Astrocyte (in vitro differentiated cells and primary cell): Measurements from ENCODE around the gene PEA15. TPM values are rescaled to one million over a fixed set of nuclear protein-coding genes. Genes with fewer than 3 reads are reported as not detected.

Experiments
- DNase-seq: peaks from one replicate; pipeline ENCODE4 v3.0.0-alpha.2; 2010; ENCODE audit warnings: low read depth
- FAIRE-seq: peaks from 2 replicates; lab custom pipeline; 2011; peaks lifted over from hg19 to GRCh38; lab: Jason Lieb, UNC
- H2AFZ ChIP-seq: 2 replicates; pipeline ENCODE4 v1.6.0; 2012; ENCODE audit warnings: low read depth, low read length, inconsistent platforms
- H3K27ac ChIP-seq: 2 replicates; pipeline ENCODE4 v1.5.1; 2011; ENCODE audit warnings: low read depth, low read length, inconsistent platforms
- H3K27me3 ChIP-seq: 2 replicates; pipeline ENCODE4 v1.6.0; 2011; ENCODE audit warnings: low read length, inconsistent platforms; ENCODE audit not compliant: insufficient read depth
- H3K36me3 ChIP-seq: 2 replicates; pipeline ENCODE4 v1.5.1; 2011; ENCODE audit warnings: low read length, inconsistent platforms; ENCODE audit not compliant: insufficient read depth
- H3K4me1 ChIP-seq: 2 replicates; pipeline ENCODE4 v1.5.1; 2011; ENCODE audit warnings: low read length, inconsistent platforms; ENCODE audit not compliant: insufficient read depth
- H3K4me2 ChIP-seq: 2 replicates; pipeline ENCODE4 v1.6.0; 2012; ENCODE audit warnings: low read length, inconsistent platforms
- H3K4me3 ChIP-seq: 2 replicates; pipeline ENCODE4 v1.5.1; 2011; ENCODE audit warnings: low read depth, mild to moderate bottlenecking, low read length, inconsistent platforms; ENCODE audit not compliant: insufficient read depth
- H3K79me2 ChIP-seq: 2 replicates; pipeline ENCODE4 v1.6.0; 2012; ENCODE audit warnings: mild to moderate bottlenecking, low read length, inconsistent platforms; ENCODE audit not compliant: insufficient read depth
- H3K9ac ChIP-seq: 2 replicates; pipeline ENCODE4 v1.6.0; 2012; ENCODE audit warnings: mild to moderate bottlenecking, low read length, inconsistent platforms
- H3K9me3 ChIP-seq: 2 replicates; pipeline ENCODE4 v1.5.1; 2012; ENCODE audit warnings: low read depth, mild to moderate bottlenecking, low read length, inconsistent platforms; ENCODE audit not compliant: insufficient read depth
- H4K20me1 ChIP-seq: 2 replicates; pipeline ENCODE4 v1.6.0; 2012; ENCODE audit warnings: low read length, inconsistent platforms; ENCODE audit not compliant: insufficient read depth
- H3K27ac Mint-ChIP-seq: one replicate; pipeline ENCODE4 v1.8.0; 2021; ENCODE audit warnings: mild to moderate bottlenecking, mixed read lengths; ENCODE audit not compliant: unreplicated experiment
- H3K27me3 Mint-ChIP-seq: one replicate; pipeline ENCODE4 v1.8.0; 2021; ENCODE audit warnings: low read depth, mixed read lengths; ENCODE audit not compliant: unreplicated experiment
- H3K36me3 Mint-ChIP-seq: one replicate; pipeline ENCODE4 v1.8.0; 2021; ENCODE audit warnings: low read depth, mixed read lengths; ENCODE audit not compliant: unreplicated experiment
- H3K4me1 Mint-ChIP-seq: one replicate; pipeline ENCODE4 v1.8.0; 2021; ENCODE audit warnings: low read depth, mixed read lengths; ENCODE audit not compliant: unreplicated experiment
- H3K4me3 Mint-ChIP-seq: one replicate; pipeline ENCODE4 v1.8.0; 2021; ENCODE audit warnings: mild to moderate bottlenecking, moderate library complexity, mixed read lengths; ENCODE audit not compliant: unreplicated experiment
- H3K9me3 Mint-ChIP-seq: one replicate; pipeline ENCODE4 v1.8.0; 2021; ENCODE audit warnings: mild to moderate bottlenecking, mixed read lengths; ENCODE audit not compliant: unreplicated experiment
- EZH2 ChIP-seq: IDR thresholded peaks from 2 replicates; pipeline ENCODE4 v1.6.1; 2012; ENCODE audit warnings: mild to moderate bottlenecking, low read length, inconsistent platforms; ENCODE audit not compliant: insufficient read depth
- total RNA-seq: library from RNA; stranded (reverse); gene quantifications from 2 replicates; pipeline ENCODE4 v1.2.1, GENCODE V29; 2021
- TF ChIP-seq, protein P1 (sequence below): IDR thresholded peaks from 2 replicates; pipeline ENCODE4 v1.5.1; 2011; ENCODE audit warnings: low read depth, mild to moderate bottlenecking, inconsistent platforms, low read length, moderate library complexity; ENCODE audit not compliant: insufficient read depth

The PEA15 gene
- total RNA-seq, 1 donor from 2014 or later, result 470 TPM

DNA sequence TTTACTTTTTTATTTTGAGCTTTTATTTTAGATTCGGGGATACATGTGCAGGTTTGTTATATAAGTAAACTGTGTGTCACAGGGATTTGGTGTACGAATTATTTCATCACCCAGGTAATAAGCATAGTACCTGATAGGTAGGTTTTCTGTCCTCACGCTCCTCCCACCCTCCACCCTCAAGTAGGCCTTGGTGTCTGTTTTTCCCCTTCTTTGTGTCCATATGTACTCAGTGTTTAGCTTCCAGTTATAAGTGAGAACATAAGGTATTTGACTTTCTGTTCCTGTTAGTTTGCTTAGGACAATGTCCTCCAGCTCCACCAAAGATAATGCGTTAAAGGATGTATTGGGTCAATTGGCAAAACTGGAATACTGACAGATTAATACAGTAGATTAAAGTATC is 48.0 kb upstream of the PEA15 start:
- Histone ChIP-seq H3K27ac (no peak overlapping the region), H3K9ac (no peak overlapping the region), H4K20me1 (no peaks in the 10 kb centered on the region), H3K79me2 (no peaks in the 10 kb centered on the region), H3K4me3 (no peak overlapping the region), H3K27me3 (no peaks in the 10 kb centered on the region), H2AFZ (no peak overlapping the region), H3K9me3 (no peaks in the 10 kb centered on the region), H3K4me2 (no peak overlapping the region), H3K4me1 (no peaks in the 10 kb centered on the region), H3K36me3 (no peaks in the 10 kb centered on the region)
- Mint-ChIP-seq H3K4me3 (no peak overlapping the region), H3K36me3 (no peaks in the 10 kb centered on the region), H3K9me3 (no peaks in the 10 kb centered on the region), H3K4me1 (peaks cover 11% of the 10 kb centered on the region), H3K27ac (no peak overlapping the region), H3K27me3 (peaks cover 7% of the 10 kb centered on the region)
- DNase-seq (no peak), FAIRE-seq (no peak)
- TF ChIP-seq, protein P1, sequence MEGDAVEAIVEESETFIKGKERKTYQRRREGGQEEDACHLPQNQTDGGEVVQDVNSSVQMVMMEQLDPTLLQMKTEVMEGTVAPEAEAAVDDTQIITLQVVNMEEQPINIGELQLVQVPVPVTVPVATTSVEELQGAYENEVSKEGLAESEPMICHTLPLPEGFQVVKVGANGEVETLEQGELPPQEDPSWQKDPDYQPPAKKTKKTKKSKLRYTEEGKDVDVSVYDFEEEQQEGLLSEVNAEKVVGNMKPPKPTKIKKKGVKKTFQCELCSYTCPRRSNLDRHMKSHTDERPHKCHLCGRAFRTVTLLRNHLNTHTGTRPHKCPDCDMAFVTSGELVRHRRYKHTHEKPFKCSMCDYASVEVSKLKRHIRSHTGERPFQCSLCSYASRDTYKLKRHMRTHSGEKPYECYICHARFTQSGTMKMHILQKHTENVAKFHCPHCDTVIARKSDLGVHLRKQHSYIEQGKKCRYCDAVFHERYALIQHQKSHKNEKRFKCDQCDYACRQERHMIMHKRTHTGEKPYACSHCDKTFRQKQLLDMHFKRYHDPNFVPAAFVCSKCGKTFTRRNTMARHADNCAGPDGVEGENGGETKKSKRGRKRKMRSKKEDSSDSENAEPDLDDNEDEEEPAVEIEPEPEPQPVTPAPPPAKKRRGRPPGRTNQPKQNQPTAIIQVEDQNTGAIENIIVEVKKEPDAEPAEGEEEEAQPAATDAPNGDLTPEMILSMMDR, result no peak
- TF ChIP-seq EZH2, result no peak

DNA sequence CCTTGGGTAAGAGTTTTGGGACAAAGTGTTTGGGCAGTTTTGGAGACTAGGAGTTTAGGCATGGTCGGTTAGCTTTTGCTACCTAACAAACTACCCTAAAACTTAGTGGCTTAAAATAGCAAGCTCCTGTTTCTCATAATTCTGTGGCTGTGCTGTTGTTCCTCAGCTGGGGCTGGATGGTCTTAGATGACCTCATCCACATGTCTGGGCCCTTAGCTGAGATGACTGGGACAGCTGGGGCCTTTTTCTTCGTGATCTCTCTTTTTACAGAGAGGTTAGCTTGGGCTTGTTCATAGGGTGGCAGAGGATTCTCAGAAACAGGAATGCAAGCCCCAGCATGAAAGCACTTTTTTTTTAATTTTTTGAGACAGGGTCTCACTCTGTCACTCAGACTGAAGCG is 47.2 kb upstream of the PEA15 start:
- Histone ChIP-seq H3K27ac (no peak overlapping the region), H3K79me2 (no peaks in the 10 kb centered on the region), H3K36me3 (no peaks in the 10 kb centered on the region), H3K4me3 (no peak overlapping the region), H3K4me1 (no peaks in the 10 kb centered on the region), H3K27me3 (no peaks in the 10 kb centered on the region), H4K20me1 (no peaks in the 10 kb centered on the region), H3K9ac (no peak overlapping the region), H2AFZ (no peak overlapping the region), H3K9me3 (no peaks in the 10 kb centered on the region), H3K4me2 (no peak overlapping the region)
- no peaks in the 10 kb centered on the region for H3K36me3 Mint-ChIP-seq
- H3K9me3 Mint-ChIP-seq, result no peaks in the 10 kb centered on the region
- FAIRE-seq (no peak), DNase-seq (no peak)
- H3K27ac Mint-ChIP-seq, result peak overlapping the region; percentile 73
- no peak overlapping the region for H3K4me3 Mint-ChIP-seq
- TF ChIP-seq EZH2, result no peak
- TF ChIP-seq, protein P1, result no peak
- peaks cover 11% of the 10 kb centered on the region for H3K4me1 Mint-ChIP-seq
- peaks cover 6% of the 10 kb centered on the region for H3K27me3 Mint-ChIP-seq

DNA sequence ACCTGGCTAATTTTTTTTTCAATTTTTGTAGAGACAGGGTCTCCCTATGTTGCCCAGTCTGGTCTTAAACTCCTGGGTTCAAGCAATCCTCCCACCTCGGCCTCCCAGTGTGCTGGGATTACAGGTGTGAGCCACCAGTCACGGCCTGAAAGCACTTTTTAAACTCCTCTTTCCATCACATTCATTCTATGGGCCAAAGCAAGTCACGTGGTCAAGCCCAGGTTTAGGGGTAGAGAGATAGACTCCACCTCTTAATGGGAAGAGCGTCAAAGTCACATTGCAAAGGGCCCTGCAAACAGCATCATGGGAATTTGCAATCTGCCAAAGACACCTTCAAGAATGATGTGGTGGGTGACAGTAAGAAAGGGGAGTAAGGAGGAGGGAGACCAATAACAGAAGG is 46.6 kb upstream of the PEA15 start:
- Histone ChIP-seq H3K27ac (no peak overlapping the region), H3K4me2 (no peak overlapping the region), H2AFZ (no peak overlapping the region), H3K4me3 (no peak overlapping the region), H3K9ac (no peak overlapping the region), H3K79me2 (no peaks in the 10 kb centered on the region), H4K20me1 (no peaks in the 10 kb centered on the region), H3K9me3 (no peaks in the 10 kb centered on the region), H3K27me3 (no peaks in the 10 kb centered on the region), H3K36me3 (no peaks in the 10 kb centered on the region), H3K4me1 (no peaks in the 10 kb centered on the region)
- no peak for FAIRE-seq
- Mint-ChIP-seq H3K27ac (no peak overlapping the region), H3K36me3 (no peaks in the 10 kb centered on the region), H3K9me3 (no peaks in the 10 kb centered on the region), H3K4me1 (peaks cover 11% of the 10 kb centered on the region), H3K4me3 (no peak overlapping the region), H3K27me3 (peaks cover 4% of the 10 kb centered on the region)
- DNase-seq, result no peak
- TF ChIP-seq, protein P1, result no peak
- TF ChIP-seq EZH2, result no peak
